ENCODE data around the gene RGS19.
"Not testable (repeated sequence)": the region's sequence is repeated elsewhere in the genome, so short reads cannot be mapped to it uniquely, and the experiment has no call there.

The RGS19 gene, protein sequence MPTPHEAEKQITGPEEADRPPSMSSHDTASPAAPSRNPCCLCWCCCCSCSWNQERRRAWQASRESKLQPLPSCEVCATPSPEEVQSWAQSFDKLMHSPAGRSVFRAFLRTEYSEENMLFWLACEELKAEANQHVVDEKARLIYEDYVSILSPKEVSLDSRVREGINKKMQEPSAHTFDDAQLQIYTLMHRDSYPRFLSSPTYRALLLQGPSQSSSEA

DNA sequence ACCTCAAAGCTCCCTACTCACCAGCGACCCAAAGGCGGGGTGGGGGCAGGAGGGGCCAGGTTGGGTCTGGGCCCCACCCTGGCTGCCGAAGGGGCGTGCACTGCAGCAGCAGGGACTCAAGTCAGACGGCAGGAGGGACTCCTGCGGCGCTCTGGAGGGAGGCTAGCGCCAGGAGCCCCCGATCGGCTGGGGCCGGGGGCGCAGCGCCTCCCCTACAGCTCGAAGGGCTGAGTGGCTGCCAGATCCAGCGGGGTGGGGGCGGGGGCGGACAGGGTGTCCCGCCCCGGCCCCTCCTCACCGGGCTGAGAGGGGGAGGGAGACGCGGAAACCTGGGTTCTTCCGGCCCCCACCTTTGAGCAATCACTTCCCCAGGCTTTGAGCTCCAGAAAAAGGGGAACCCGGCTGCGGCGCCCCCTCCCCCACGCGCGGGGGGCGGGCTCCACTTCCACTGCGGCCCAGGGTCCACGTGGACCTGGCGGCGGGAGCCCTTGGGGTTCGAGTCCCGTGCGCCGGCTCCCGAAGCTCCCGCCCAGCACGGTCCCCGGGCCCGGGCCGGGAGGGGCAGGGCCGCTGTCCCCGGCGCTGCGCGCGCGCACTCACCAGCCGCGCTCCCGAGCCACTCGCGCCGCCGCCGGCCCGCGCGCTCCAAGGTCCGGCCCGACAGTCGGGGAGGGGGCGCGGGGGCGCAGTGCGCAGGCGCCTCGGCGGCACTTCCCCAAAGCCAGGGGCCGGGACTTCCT is at the start of gene RGS19:
TSS of gene RGS19 (minus strand) at position 246 of the 740 bp plus-strand sequence. CDS start 2,632 bp downstream, outside the sequence.
- DNase-seq: peak; percentile 83

DNA sequence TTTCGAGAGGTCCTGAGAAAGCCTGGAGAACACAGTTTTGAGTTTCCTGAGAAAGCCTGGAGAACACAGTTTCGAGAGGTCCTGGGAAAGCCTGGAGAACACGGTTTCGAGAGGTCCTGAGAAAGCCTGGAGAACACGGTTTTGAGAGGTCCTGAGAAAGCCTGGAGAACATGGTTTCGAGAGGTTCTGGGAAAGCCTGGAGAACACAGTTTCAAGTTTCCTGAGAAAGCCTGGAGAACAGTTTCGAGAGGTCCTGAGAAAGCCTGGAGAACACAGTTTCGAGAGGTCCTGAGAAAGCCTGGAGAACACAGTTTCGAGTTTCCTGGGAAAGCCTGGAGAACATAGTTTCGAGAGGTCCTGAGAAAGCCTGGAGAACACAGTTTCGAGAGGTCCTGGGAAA is 44.2 kb upstream of the RGS19 start:
- not testable (repeated sequence) for DNase-seq

DNA sequence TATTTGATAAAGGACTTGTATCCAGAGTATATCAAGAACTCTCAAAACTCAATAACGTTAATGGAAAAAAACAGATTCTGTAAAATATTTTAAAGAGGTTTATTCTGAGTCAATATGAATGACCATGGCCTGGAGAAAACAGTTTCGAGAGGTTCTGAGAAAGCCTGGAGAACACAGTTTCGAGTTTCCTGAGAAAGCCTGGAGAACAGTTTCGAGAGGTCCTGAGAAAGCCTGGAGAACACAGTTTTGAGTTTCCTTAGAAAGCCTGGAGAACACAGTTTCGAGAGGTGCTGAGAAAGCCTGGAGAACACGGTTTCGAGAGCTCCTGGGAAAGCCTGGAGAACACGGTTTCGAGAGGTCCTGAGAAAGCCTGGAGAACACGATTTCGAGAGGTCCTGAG is 43.6 kb upstream of the RGS19 start:
- not testable (repeated sequence) for DNase-seq

DNA sequence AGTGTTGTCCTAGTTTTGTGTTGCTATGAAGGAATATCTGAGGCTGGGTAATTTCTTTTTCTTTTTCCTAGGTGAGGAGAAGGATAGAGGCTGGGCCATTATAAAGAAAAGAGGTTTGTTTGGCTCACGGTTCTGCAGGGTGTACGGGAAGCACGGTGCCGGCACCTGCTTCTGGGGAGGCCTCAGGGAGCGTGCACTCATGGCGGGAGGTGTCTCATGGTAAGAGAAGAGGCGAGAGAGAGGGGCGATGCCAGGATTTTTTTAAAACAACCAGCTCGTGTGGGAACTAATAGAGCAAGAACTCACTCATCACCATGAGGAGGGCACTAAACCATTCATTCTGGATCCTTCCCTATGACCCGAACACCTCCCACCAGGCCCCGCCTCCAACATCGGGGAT is 42.3 kb upstream of the RGS19 start:
- DNase-seq: no peak

DNA sequence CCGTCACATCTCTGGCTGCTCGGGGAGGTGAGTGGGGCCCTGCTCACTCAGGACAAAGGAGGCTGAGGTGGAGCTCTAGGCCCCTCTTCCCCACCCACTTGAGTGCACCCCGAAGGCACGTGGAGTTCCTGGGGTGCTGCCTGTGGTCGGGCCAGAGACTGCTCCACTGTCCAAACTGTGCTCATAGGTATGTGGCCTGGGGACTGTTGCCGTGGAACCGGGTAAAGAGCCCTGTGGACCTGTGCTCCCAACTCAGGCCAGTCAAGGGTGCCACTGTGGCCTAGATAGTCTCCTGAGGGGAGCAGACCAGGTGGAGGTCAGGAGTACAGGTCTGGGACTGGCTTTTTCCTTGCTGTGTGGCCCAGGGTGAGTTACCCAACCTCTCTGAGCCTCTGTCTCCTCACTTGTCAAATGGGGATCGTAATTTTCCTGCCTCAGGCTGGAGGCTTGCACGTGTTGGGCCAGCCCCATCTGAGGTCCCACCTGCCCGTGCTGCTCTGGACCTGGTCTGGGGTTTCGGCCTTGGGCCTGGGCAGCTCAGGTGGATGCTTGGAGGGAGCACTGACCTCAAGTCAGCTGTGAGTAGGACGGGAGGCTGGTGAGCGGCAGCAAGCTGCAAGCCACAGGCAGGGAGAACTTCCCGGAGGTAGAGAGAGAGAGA is 40.5 kb upstream of the RGS19 start:
- DNase-seq: no peak

DNA sequence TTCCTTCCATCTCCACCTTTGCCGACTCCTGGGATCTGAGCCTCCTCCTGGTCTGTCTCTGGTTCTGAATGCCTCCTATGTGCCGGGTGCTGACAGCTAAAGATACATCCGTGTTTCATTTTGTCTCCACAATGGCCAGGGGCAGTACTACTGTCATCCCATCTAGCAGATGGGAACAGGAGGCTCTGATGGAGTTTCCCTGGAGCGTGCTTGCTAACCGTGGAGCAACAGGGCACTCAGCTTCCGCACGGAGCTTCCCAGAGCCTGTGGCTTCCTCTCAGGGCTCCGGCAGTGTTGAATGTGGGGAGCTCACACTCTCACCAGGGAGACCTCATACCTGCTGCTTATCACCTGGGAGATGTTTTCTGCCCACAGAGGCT is 40.0 kb upstream of the RGS19 start:
- DNase-seq: no peak

DNA sequence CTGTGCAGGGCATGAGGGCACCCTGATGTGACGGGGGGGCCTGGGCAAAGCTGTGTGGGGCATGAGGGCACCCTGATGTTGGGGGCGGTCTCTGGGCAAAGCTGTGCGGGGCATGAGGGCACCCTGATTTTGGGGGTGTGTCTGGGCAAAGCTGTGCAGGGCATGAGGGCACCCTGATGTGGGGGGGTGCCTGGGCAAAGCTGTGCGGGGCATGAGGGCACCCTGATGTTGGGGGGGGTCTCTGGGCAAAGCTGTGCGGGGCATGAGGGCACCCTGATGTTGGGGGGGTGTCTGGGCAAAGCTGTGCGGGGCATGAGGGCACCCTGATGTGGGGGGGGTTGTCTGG is 38.1 kb upstream of the RGS19 start:
- DNase-seq: not testable (repeated sequence)

DNA sequence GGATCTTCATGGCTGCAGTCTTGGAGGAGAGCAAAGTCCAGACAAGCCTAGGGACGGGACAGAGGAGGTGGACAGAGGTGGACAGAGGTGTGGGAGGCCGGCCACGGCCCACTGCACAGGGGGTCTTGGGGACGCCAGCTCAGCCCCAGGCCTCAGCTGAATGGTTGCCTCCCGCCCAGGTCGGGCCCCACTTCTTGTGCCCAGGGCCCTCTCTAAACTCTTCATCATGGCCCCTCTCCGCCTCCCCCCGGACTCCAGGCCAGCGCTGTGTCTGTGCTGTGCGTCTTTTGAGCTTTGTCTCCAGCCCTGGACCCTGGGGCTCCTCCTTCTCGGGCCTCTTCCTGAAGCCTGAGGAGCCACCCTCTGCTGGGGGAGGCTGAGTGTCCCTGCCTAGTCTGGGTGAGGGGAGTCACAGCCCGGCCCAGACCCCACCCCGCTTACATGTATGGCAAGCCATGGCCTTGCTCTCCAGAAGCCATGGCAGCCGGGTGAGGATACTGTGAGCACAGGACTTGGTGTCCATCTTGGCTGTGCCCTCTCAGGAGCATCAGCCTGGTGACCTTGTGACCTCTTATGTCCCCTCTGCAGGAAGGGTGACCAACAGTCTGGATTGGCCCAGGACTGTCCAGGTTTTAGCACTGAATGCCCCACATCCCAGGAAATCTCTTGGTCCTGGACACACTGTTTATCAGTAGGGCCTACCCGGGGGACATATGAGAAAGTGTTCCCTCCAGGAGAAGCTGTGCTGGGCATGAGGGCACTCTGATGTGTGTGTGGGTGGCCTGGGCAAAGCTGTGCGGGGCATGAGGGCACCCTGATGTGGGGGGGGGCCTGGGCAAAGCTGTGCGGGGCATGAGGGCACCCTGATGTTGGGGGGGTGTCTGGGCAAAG is 37.5 kb upstream of the RGS19 start:
- DNase-seq: no peak

DNA sequence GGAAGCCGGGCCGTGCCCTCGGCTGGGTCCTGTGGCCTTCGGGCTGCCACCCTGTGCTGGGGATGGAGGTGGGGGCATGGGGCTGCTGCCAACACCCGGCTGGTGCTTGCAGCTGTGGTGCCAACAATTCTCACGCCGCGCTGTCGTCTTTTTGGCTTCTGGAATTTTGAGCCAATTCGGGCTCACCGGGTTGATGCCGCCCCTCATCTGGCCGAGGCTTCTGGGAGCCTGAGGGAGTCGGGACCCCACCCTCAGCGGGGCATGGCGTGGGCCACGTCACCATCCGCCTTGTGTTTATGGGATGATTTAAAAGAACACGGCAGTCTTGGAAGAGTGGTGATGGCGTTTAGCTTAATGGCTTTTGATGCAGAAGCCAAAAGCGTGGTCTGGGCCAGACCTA is 36.7 kb upstream of the RGS19 start:
- DNase-seq: no peak

DNA sequence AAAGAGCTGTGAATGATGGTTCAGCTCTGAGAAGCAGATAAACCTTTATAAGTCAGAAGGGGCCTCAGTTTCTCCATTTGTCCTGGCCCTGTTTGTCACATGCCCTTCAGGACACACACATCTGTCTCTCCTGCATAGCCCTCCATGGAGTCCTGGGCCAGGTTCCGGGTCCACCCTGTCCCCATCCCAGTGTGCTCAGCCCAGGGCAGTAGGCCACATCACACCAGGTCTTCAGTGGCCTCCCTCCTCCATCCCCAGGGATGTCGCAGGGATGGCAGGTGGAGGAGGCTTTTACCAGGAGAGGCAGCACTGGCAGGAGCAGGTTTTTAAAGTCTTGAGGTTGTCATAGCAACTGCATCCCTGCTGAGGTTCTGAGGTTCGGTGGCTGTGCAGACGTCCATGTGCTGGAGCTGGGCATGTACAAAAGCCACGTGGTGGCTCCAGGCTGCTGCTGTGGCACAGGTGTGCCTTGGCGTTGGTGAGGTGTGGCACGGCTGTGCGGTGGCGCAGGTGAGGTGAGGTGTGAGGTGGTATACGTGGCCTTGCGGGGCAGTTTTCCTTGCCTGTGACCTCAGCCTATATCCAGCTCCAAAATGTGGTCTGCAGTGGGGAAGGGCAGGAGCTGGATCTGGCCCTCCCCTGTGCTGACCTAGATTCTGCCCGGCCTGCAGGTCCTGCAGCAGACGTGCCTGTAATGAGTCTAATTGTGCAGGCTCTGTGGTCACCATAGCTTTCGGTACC is 36.0 kb upstream of the RGS19 start:
- DNase-seq: peak; percentile 9

DNA sequence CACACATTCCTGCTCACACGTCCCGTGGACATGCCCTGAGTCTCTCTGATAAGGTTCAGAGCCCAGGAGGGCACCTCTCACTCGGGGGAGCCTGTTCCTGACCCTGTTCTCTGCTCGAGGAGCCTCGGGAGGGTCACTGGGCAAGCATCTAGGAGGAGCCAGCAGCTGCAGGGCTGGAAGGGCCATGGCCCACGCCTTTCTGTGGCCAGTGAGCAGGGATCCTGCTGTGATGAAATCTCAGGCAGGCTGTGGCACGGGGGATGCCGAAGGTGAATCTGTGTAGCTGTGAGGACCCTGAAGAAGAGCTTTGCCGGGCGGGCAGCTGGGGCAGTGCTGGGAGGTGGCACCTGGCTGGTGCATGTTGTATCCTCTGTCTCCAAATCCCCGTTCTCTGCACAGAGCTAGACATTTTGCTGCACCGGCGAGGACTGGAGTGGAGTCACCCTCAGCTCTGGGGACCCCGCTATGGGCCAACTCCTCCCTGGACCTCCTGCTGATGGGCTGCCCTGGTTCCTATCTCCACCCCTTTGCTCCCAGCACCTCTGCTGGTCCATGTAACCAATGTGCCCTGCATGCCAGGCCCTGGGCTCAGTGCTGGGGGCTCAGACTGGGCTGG is 35.1 kb upstream of the RGS19 start:
- no peak for DNase-seq

DNA sequence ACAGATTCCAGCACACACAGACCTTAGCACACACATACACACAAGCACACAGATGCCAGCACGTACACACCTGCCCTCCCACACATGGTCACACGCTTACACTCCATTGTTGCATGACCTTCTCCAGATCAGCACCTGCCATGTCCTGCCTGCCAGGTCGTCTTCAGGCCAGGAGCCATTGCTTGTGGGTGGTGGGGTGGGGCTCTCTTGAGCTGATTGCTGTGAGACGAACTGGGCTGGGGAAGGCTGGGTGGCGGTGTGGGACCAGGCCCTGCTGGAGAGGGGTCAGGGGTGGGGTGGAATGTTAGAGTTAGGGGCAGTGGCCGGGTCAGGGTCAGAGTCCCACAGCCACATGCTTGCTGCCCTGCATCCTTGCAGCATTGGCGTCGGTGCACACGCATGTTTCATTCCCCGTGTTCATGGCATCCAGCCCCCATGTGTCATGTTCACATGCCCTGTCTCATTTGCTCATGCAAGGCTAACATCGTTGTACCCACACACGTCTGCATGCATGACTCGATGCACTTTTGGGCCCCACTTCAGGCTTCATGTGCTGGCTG is 34.6 kb upstream of the RGS19 start:
- no peak for DNase-seq

DNA sequence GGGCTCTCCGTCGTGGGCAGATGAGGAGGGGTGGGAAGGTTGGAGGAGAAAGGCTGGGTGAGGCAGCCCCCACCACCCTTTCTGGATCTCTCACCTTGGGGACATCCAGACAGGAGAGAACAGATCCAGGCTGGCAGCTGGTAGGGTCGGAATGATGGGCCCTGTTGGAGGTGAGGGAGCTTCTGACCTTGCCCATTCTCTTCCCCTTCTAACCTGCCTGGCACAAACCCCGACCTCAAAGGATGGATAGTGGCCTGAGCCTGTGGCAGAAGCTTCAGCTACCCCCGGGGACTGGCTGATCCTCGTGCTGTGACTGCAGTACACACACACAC is 34.1 kb upstream of the RGS19 start:
- no peak for DNase-seq

DNA sequence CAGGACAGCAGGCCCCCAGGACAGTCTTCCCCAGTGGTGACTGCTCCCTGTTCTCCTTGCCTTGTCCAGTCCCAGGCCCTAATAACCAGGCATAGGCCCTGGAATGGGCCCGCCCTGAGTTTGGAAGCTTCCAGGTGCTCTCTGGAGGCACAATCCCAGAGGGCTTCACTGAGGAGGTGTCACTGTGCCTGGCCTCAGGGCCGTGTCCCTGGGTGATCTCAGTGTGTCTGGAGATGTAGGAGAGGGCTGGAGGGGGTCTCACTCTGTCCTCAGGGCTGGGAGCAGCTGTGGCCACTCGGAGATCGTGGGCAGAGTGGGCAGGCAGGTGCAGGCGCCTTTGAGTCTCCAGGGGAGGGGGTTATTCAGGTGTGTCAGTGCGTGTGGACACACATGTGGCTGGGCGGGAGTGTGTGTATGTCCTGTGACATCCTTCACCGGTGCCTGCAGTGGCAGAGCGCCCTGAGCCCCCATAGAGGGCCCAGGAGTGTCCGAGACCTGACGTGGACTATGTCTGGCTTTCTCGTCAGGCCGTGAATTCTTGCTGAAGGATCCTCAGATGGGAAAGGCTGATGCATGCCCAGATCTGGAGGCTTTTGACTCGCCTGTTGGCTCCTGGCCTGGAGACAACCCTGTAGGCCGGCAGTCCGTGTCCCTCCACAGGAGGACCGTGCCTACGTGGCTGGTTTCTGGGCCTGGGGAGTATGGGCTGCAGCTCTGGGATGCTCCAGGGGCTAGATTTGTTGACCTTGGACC is 33.5 kb upstream of the RGS19 start:
- DNase-seq: no peak

DNA sequence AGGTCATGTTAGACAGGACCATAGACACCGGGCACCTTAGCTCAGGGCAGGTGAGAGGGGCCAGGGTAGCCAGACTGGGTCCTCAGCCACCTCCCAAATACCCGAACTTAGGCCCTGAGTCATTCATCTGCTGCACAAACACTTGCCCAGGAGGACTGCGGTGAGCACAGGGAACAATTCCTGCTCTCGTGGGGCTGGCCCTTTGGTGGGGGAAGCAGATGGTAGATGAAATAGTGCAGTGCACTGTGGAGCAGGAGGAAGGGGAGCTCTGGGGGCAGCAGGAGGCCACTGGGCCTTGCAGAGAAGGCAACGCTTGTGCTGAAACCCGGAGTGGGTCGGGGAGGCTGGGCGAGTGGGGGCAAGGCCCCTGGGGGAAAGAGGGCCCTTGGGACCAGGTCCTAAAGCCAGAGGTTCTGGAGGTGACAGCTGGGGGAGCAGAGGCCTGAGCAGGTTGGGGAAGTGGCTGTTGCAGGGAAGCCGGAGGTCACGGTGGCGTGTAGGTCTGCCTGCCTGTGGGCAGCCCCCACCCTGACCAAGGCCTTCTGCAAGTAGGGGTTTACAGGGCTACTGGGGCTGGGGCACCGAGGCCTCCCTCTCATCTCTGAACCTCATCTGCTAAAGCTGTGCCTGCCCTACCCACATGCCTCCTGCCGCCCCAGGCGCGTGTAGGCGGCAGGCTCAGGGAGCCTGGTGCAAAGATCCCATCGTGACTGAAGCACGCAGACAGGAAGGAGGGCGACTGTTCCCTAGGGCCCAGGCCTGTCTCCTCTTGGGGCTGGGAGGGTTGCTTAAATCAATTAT is 32.7 kb upstream of the RGS19 start:
- DNase-seq: no peak

DNA sequence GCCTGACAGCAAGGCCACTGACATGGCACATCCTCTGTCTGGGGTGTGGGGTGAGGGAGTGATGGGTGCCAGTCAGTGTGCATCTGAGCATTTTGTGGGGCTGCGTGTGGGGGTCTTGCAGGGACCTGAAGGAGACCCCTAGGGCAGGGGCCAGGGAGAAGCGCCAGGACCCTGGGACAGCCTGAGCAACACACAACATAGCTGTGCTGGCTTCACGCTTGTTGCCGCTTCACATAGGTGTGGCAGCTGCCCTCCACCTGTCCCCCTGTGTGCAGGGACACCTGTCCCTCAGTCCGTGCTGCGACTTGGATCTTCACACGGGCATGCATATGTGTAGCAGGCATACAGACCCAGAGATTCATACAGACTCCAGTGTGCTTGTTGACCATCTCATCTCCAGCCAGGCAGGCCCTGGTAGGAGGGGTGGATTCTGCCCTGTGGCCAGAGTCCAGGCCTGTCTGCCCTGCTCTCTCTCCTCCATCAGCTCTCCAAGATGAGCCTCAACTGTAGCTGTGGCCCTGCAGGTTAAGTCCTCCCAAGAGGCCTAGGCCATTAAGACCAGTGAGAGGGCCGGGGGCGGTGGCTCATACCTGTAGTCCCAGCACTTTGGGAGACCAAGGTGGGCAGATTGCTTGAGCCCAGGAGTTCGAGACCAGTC is 31.2 kb upstream of the RGS19 start:
- DNase-seq: no peak

DNA sequence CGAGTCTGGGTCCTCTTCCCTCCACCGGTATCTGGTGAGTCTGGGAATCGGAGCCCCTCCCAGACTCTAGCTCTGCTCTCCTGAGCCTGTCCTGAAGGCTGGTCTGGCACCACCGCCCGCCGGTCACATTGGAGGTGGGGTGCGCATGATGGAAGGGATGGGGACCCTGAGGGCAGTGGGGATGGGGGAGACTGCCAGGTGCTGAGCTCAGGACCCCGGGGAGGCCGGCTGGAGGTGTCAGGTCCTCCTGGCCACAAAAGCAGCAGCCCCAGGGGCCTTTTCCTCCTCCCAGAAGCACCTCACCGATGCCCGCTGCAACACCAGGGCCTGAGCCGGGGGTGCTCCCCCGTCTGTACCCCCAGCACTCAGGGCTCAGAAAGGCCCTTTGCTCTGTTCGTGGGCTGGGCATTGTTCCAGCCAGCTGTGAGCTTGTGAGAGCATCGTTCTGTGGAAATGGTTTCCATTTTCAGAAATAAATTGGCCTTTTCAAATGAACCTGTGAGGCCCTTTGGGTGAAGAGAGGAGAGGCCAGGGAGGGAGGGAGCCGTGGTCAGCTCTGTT is 30.6 kb upstream of the RGS19 start:
- DNase-seq: no peak

DNA sequence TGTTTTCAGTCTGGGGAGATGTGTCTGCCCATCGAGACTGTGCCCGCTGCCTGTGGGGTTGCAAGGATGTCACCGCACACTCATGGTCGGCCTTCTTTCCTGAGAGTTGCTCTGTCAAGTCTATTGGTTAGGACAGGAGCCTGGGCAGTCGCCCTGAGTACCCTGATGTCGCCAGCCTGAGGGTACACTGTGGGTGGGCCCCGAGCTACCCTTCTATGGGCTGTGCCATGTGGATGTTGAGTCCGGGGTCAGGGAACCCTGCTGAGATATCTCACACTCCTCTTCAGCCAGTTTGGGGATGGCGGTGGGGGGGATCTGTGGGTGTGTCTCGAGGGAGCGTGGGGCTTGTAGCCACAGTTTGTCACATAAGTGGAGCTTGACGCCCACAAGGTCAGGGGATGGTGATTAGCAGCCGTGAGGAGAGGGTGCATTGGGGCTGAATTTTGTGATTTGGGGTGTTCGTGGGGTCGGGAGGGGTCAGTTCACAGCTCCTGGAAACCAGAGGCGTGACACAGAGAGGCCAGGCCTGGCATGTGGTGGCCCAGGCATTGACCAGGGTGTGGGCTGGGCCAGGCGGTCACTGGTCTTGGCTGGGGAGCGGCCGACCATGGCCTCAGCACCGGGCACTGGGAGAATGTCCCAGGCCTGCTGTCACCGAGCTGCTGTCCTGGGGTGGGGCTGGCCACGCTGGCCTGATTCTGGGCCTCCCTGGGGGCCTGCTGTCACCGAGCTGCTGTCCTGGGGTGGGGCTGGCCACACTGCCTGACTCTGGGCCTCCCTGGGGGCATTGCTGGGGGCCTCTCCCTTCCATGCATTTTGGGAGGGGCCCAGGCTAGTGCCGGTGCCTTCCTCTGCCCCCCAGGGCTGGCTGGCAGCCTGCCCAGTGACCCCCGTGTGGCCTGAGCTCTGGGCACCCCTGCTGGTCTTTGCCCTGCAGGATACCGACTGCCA is 29.7 kb upstream of the RGS19 start:
- DNase-seq: no peak
